GM12878 (cell line): ENCODE measurements around the gene SLC1A7. TPM values are rescaled to one million over a fixed set of nuclear protein-coding genes. Genes with fewer than 3 reads are reported as not detected.

ENCODE experiments used
- ATAC-seq: fragments of 200-7000 bp; cut with Tn5 transposase; 3 replicates; pipeline ENCODE4 v1.9.1; 2020; ENCODE audit warnings: mild to moderate bottlenecking, moderate library complexity
- BruUV-seq: library from RNA; stranded (reverse); fragments of 400-500 nt; replicated peaks from 2 replicates; lab custom pipeline; 2021; lab: Mats Ljungman, UMichigan
- CTCF ChIA-PET: fragments of 300-600 bp; sonication (Branson Sonifier 250); formaldehyde crosslinking; extraction: SDS; loops from one replicate; lab custom pipeline; 2021; ENCODE audit warnings: inconsistent platforms; lab: Yijun Ruan, JAX
- POLR2A ChIA-PET: fragments of 350-600 bp; formaldehyde crosslinking; extraction: SDS; loops from one replicate; lab custom pipeline; 2021; ENCODE audit warnings: inconsistent platforms; lab: Charles Lee
- RAD21 ChIA-PET: fragments of 300-600 bp; sonication (Branson Sonifier 250); formaldehyde crosslinking; loops from one replicate; lab custom pipeline; 2023; ENCODE audit warnings: antibody characterized with exemption; ENCODE audit not compliant: unreplicated experiment; lab: Charles Lee
- SMC1A ChIA-PET: fragments of 300-600 bp; sonication (Branson Sonifier 250); formaldehyde crosslinking; loops from one replicate; lab custom pipeline; 2023; ENCODE audit not compliant: unreplicated experiment, uncharacterized antibody; lab: Charles Lee
- DNase-seq: peaks from one replicate; pipeline ENCODE4 v3.0.0-alpha.2; 2011; ENCODE audit warnings: low read depth, low spot score
- FAIRE-seq: peaks from 3 replicates; lab custom pipeline; 2011; peaks lifted over from hg19 to GRCh38; lab: Jason Lieb, UNC
- H2AFZ ChIP-seq: 2 replicates; pipeline ENCODE4 v1.6.0; 2011; ENCODE audit warnings: low read depth, low read length, control low read depth; ENCODE audit not compliant: control insufficient read depth
- H3K27ac ChIP-seq: 2 replicates; pipeline ENCODE4 v1.5.1; 2011; ENCODE audit warnings: control low read depth; ENCODE audit not compliant: control insufficient read depth, insufficient read depth
- H3K27me3 ChIP-seq, 2 experiments: replicated peaks in 1 of 2; 2 replicates each; pipeline versions ENCODE4 v1.6.0 to v1.6.1; 2011; ENCODE audit warnings: low read length in 1 of 2; ENCODE audit not compliant: control insufficient read depth in 2 of 2, insufficient read depth in 2 of 2
- H3K36me3 ChIP-seq, 2 experiments: 2 replicates each; pipeline ENCODE4 v1.5.1; 2011; ENCODE audit warnings: low read length in 1 of 2; ENCODE audit not compliant: control insufficient read depth in 2 of 2, insufficient read depth in 2 of 2
- H3K4me1 ChIP-seq: 2 replicates; pipeline ENCODE4 v1.6.1; 2011; ENCODE audit warnings: mild to moderate bottlenecking, low read length, moderate library complexity, mixed read lengths; ENCODE audit not compliant: control insufficient read depth, insufficient read depth
- H3K4me2 ChIP-seq: 2 replicates; pipeline ENCODE4 v1.6.0; 2011; ENCODE audit warnings: control low read depth; ENCODE audit not compliant: control insufficient read depth, insufficient read depth
- H3K4me3 ChIP-seq: fragments of 200-600 bp; sonication (generic); 2 replicates; pipeline ENCODE4 v1.5.1; 2016
- H3K79me2 ChIP-seq: 2 replicates; pipeline ENCODE4 v1.6.0; 2011; ENCODE audit warnings: low read length; ENCODE audit not compliant: control insufficient read depth, insufficient read depth
- H3K9ac ChIP-seq: 2 replicates; pipeline ENCODE4 v1.8.0; 2011; ENCODE audit warnings: low read length, control low read depth, mixed read lengths; ENCODE audit not compliant: control insufficient read depth, insufficient read depth
- H3K9me3 ChIP-seq: replicated peaks from 3 replicates; pipeline ENCODE4 v1.5.1; 2011; ENCODE audit warnings: mild to moderate bottlenecking, low read length; ENCODE audit not compliant: control insufficient read depth, insufficient read depth
- H4K20me1 ChIP-seq: 2 replicates; pipeline ENCODE4 v1.6.0; 2011; ENCODE audit not compliant: control insufficient read depth, insufficient read depth
- ATF3 ChIP-seq: IDR thresholded peaks from 2 replicates; pipeline ENCODE4 v1.6.1; 2011; ENCODE audit warnings: low read depth, mild to moderate bottlenecking, low read length, moderate library complexity, borderline replicate concordance; ENCODE audit errors: extremely low read depth
- CEBPZ ChIP-seq: fragments of 150-350 bp; IDR thresholded peaks from 2 replicates; pipeline ENCODE4 v1.6.1; 2016; ENCODE audit warnings: low read depth, low read length
- CREB1 ChIP-seq: IDR thresholded peaks from 2 replicates; pipeline ENCODE4 v1.6.1; 2012; ENCODE audit warnings: low read depth, mild to moderate bottlenecking, inconsistent platforms
- EGR1 ChIP-seq, 2 experiments: IDR thresholded peaks; 1 replicate in 1 of 2; 2 replicates in 1 of 2; pipeline ENCODE4 v1.6.1; 2011 to 2012; ENCODE audit warnings: low read depth in 2 of 2, low read length in 2 of 2, borderline replicate concordance in 1 of 2, mild to moderate bottlenecking in 1 of 2, moderate library complexity in 1 of 2
- FOXK2 ChIP-seq: fragments of 450-650 bp; IDR thresholded peaks from 2 replicates; pipeline ENCODE4 v1.6.1; 2017; ENCODE audit warnings: mild to moderate bottlenecking, moderate library complexity
- IRF4 ChIP-seq: IDR thresholded peaks from 2 replicates; pipeline ENCODE4 v1.6.1; 2011; ENCODE audit warnings: low read depth, low read length
- KAT2A ChIP-seq: conservative IDR thresholded peaks from 2 replicates; pipeline ENCODE4 v1.6.1; 2011; ENCODE audit warnings: low read depth, low read length; ENCODE audit not compliant: control insufficient read depth
- KLF5 ChIP-seq: fragments of 450-650 bp; IDR thresholded peaks from 2 replicates; pipeline ENCODE4 v1.6.1; 2014; ENCODE audit warnings: mild to moderate bottlenecking; ENCODE audit not compliant: partially characterized antibody
- MTA2 ChIP-seq: fragments of 450-650 bp; IDR thresholded peaks from 2 replicates; pipeline ENCODE4 v1.6.1; 2016; ENCODE audit warnings: low read depth, mild to moderate bottlenecking, moderate library complexity
- NBN ChIP-seq: fragments of 450-650 bp; IDR thresholded peaks from 2 replicates; pipeline ENCODE4 v1.6.1; 2016
- POU2F2 ChIP-seq: IDR thresholded peaks from 3 replicates; pipeline ENCODE4 v1.6.1; 2011; ENCODE audit warnings: low read depth, mild to moderate bottlenecking, low read length, borderline replicate concordance
- SP1 ChIP-seq: IDR thresholded peaks from one replicate; pipeline ENCODE4 v1.6.1; 2011; ENCODE audit warnings: low read depth, low read length
- STAT1 ChIP-seq: fragments of 450-650 bp; conservative IDR thresholded peaks from 2 replicates; pipeline ENCODE4 v1.6.1; 2014; ENCODE audit warnings: antibody characterized with exemption, mild to moderate bottlenecking
- SUZ12 ChIP-seq: fragments of 200-600 bp; sonication (generic); IDR thresholded peaks from one replicate; pipeline ENCODE4 v1.6.1; 2018; ENCODE audit warnings: antibody characterized with exemption, mild to moderate bottlenecking; ENCODE audit not compliant: unreplicated experiment
- YY1 ChIP-seq: IDR thresholded peaks from 2 replicates; pipeline ENCODE4 v1.6.1; 2011; ENCODE audit warnings: low read depth, mild to moderate bottlenecking, low read length
- ZBTB33 ChIP-seq: fragments of 450-650 bp; IDR thresholded peaks from 2 replicates; pipeline ENCODE4 v1.6.1; 2017; ENCODE audit warnings: mild to moderate bottlenecking
- ZNF24 ChIP-seq: fragments of 450-650 bp; IDR thresholded peaks from 2 replicates; pipeline ENCODE4 v1.6.1; 2017; ENCODE audit warnings: antibody characterized with exemption, mild to moderate bottlenecking
- WGBS: methylation state at CpG from one replicate; pipeline ENCODE4 v1.1.6; 2016; ENCODE audit warnings: low lambda C conversion rate; ENCODE audit not compliant: insufficient replicate concordance, insufficient coverage; ENCODE audit errors: missing lambda C conversion rate; 5-methylcytosine and 5-hydroxymethylcytosine counted together
- in situ Hi-C: fragments of 300-500 bp; cut with MboI; formaldehyde crosslinking; loops from 9 replicates; pipeline ENCODE4 v1.14.3; 2018; ENCODE audit warnings: mixed read lengths
- intact Hi-C: fragments of 100-400 bp; cut with micrococcal nuclease; formaldehyde crosslinking; loops from one replicate; pipeline ENCODE4 v1.14.2; 2022; ENCODE audit not compliant: unreplicated experiment
- polyA plus RNA-seq, 11 experiments: library from polyadenylated mRNA; depleted of rRNA in 4 of 11; unstranded in 6 of 11; stranded (reverse) in 5 of 11; fragments of >200 nt; fragmentation: Nextera tagmentation in 4 of 11; fragmentation: Illumina TruSeq in 1 of 11; extraction: Ambion mirVana in 4 of 11; extraction: Trizol in 1 of 11; gene quantifications; 1 replicate in 1 of 11; 2 replicates in 10 of 11; pipeline versions ENCODE4 v1.2.1 to v1.2.3, GENCODE V29; 2011 to 2016; ENCODE audit warnings: inconsistent platforms in 2 of 11, missing spikeins in 2 of 11, low read depth in 1 of 11
- total RNA-seq, 4 experiments: library from RNA; depleted of rRNA in 3 of 4; stranded (reverse); fragments of >200 nt in 3 of 4; fragmentation: Illumina TruSeq in 1 of 4; extraction: Trizol in 1 of 4; gene quantifications; 2 replicates each; pipeline versions ENCODE4 v1.2.1 to v1.2.3, GENCODE V29; 2013 to 2021
- TF ChIP-seq, protein P1 (sequence below): fragments of 450-650 bp; formaldehyde crosslinking; IDR thresholded peaks from 2 replicates; pipeline ENCODE4 v1.4.0; 2022; ENCODE audit warnings: mild to moderate bottlenecking, moderate library complexity

SLC1A7 gene
- total and polyA plus RNA-seq, 10 of the 15 experiments (the other 5 are each of a cell fraction or from before 2014, with no cell fraction given), result not detected

DNA sequence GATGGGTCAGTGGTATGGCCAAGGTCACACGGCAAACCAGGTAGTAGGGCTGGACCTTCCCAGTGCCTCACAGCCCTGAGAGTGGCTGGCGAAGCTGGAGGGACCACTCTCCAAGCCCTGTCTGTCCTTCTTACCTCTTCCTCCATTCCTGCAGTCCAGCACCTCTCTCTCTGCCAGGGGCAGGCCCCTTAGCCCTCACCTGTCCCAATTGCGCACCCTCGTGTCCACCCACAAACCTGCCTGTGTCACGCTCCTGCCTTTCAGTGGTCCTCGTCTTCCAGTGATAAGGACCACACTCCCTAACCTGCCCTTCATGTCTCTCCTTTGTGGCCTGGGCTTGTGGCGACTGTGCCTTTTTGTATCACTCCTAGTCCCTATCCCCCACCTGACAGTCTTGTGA is 77.0 kb downstream of the SLC1A7 start:
- H3K36me3 ChIP-seq, result no peaks in the 10 kb centered on the region
- POLR2A ChIA-PET, result interaction anchor here (0.6 kb wide), 1 partner anchor 339 kb away, joined by 4 read pairs; no protein-coding TSS in a partner anchor
- 36% methylated on average over 7 of the region's 7 CpGs for WGBS
- DNase-seq, result no peak
- H2AFZ ChIP-seq, result no peak overlapping the region
- FAIRE-seq, result no peak
- no peaks in the 10 kb centered on the region for H3K9me3 ChIP-seq
- H3K79me2 ChIP-seq, result no peaks in the 10 kb centered on the region
- H3K4me2 ChIP-seq, result no peak overlapping the region
- in situ Hi-C loops (no loop called here), intact Hi-C loops (no loop called here)
- no TSS peak for BruUV-seq
- no peak overlapping the region for H3K4me3 ChIP-seq
- H3K27ac ChIP-seq, result no peak overlapping the region
- H3K4me1 ChIP-seq, result no peaks in the 10 kb centered on the region
- H3K9ac ChIP-seq, result no peak overlapping the region
- peaks cover 5 to 7% of the 10 kb centered on the region in 2 experiments for H3K27me3 ChIP-seq
- SMC1A ChIA-PET, result no interaction called here
- no peak for ATAC-seq
- no peaks in the 10 kb centered on the region for H4K20me1 ChIP-seq
- RAD21 ChIA-PET, result interaction anchor here (0.7 kb wide), 1 partner anchor 147 kb away, joined by 4 read pairs; no protein-coding TSS in a partner anchor
- CTCF ChIA-PET, result no interaction called here
- TF ChIP-seq ZBTB33 (no peak), ATF3 (no peak), SUZ12 (no peak), MTA2 (no peak), CREB1 (no peak), KLF5 (no peak), ZNF24 (no peak), SP1 (no peak), NBN (no peak), POU2F2 (no peak), EGR1 (IDR thresholded peaks at IDR 0.05; ENCODE audit: borderline replicate concordance in 1 of 2, low read depth in 2 of 2, low read length in 2 of 2) (no peak), STAT1 (no peak), CEBPZ (no peak), KAT2A (no peak), IRF4 (no peak), FOXK2 (no peak), YY1 (no peak)
- TF ChIP-seq, protein P1, sequence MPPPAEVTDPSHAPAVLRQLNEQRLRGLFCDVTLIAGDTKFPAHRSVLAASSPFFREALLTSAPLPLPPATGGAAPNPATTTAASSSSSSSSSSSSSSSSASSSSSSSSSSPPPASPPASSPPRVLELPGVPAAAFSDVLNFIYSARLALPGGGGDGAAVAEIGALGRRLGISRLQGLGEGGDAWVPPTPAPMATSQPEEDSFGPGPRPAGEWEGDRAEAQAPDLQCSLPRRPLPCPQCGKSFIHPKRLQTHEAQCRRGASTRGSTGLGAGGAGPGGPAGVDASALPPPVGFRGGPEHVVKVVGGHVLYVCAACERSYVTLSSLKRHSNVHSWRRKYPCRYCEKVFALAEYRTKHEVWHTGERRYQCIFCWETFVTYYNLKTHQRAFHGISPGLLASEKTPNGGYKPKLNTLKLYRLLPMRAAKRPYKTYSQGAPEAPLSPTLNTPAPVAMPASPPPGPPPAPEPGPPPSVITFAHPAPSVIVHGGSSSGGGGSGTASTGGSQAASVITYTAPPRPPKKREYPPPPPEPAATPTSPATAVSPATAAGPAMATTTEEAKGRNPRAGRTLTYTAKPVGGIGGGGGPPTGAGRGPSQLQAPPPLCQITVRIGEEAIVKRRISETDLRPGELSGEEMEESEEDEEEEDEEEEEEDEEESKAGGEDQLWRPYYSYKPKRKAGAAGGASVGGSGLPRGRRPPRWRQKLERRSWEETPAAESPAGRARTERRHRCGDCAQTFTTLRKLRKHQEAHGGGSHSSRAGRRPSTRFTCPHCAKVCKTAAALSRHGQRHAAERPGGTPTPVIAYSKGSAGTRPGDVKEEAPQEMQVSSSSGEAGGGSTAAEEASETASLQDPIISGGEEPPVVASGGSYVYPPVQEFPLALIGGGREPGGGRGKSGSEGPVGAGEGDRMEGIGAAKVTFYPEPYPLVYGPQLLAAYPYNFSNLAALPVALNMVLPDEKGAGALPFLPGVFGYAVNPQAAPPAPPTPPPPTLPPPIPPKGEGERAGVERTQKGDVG (CRISPR knock-in tag), result no peak
